Measurements from ENCODE around the gene DHX38. TPM values are rescaled to one million over a fixed set of nuclear protein-coding genes. Genes with fewer than 3 reads are reported as not detected.

DHX38 gene
- total RNA-seq, 2 donors from 2014 or later = 74.9 to 82.7 TPM

- Mint-ChIP-seq H3K27ac (no peak overlapping the region), H3K36me3 (ENCODE audit: insufficient read depth in 2 of 2) (peaks cover 9 to 41% of the 10 kb centered on the region in 2 donors)
Observed at GRCh38 chr16:72098936-72099335, 5.3 kb downstream of the DHX38 start.

DNA sequence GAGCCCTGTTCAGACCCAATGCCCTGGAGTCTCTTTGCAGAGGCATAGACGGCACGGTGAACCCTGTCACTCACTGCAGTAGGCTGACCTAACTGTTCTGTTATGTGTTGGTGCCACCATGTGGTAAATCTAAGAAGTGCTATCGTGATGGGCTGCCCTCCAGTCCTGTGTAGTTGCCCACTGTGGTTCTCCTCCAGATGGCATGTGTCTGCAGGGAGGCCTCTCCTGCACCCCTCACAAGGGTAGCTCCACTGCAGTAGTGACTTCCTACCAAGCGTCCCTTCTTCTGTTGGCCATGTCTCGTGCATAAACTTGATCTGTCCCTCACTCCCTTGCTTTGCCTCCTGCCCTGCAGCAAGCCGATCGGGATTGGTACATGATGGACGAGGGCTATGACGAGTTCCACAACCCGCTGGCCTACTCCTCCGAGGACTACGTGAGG lies 5.8 kb downstream of the DHX38 start:
- H3K27me3 Mint-ChIP-seq (ENCODE audit: low read depth) = no peaks in the 10 kb centered on the region
- peak; percentile 81 to 85 for ATAC-seq (replicated peaks in 1 of 2)
- H3K9me3 Mint-ChIP-seq = no peaks in the 10 kb centered on the region
- peaks cover 11 to 39% of the 10 kb centered on the region in 2 donors for H3K36me3 Mint-ChIP-seq (ENCODE audit: insufficient read depth in 2 of 2)
- no peak overlapping the region for H3K4me3 Mint-ChIP-seq
- H3K4me1 Mint-ChIP-seq (ENCODE audit: low read depth) = peaks cover 24% of the 10 kb centered on the region
- H3K27ac Mint-ChIP-seq = no peak overlapping the region
- DNase-seq = peak; percentile 50 to 58

More at GRCh38 chr16:72098936-72099335, 5.3 kb downstream of the DHX38 start:
- H3K9me3 Mint-ChIP-seq = no peaks in the 10 kb centered on the region
- no peak overlapping the region for H3K4me3 Mint-ChIP-seq
- DNase-seq (no peak), ATAC-seq (replicated peaks in 1 of 2) (no peak)
- no peaks in the 10 kb centered on the region for H3K27me3 Mint-ChIP-seq (ENCODE audit: low read depth)
- peaks cover 25% of the 10 kb centered on the region for H3K4me1 Mint-ChIP-seq (ENCODE audit: low read depth)

- ATAC-seq (replicated peaks in 1 of 2) (no peak), DNase-seq (no peak)
- H3K4me1 Mint-ChIP-seq (ENCODE audit: low read depth) = peaks cover 6% of the 10 kb centered on the region
- H3K9me3 Mint-ChIP-seq = no peaks in the 10 kb centered on the region
- H3K27ac Mint-ChIP-seq = no peak overlapping the region
- H3K4me3 Mint-ChIP-seq = no peak overlapping the region
- peaks cover 11 to 48% of the 10 kb centered on the region in 2 donors for H3K36me3 Mint-ChIP-seq (ENCODE audit: insufficient read depth in 2 of 2)
- no peaks in the 10 kb centered on the region for H3K27me3 Mint-ChIP-seq (ENCODE audit: low read depth)
Observed at GRCh38 chr16:72101195-72101594, 7.5 kb downstream of the DHX38 start.

DNA sequence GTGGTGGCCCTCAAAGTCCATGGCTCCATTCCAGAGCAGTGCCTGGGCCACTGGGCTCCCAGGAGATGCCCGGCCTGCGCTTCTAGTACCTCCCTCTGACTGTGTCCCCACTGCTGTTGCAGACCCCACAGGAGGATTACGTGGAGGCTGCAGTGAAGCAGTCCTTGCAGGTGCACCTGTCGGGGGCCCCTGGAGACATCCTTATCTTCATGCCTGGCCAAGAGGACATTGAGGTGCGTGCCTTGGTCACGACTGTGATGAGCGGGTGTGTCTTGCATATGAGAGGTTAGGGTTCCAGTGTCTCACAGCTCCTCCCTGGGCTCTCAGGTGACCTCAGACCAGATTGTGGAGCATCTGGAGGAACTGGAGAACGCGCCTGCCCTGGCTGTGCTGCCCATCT lies 11.3 kb downstream of the DHX38 start:
- DNase-seq = no peak
- no peak overlapping the region for H3K4me3 Mint-ChIP-seq
- H3K36me3 Mint-ChIP-seq (ENCODE audit: insufficient read depth in 2 of 2) = peaks cover 9 to 43% of the 10 kb centered on the region in 2 donors
- H3K27me3 Mint-ChIP-seq (ENCODE audit: low read depth) = no peaks in the 10 kb centered on the region
- no peak for ATAC-seq (replicated peaks in 1 of 2)
- H3K9me3 Mint-ChIP-seq = no peaks in the 10 kb centered on the region
- no peak overlapping the region for H3K27ac Mint-ChIP-seq
- H3K4me1 Mint-ChIP-seq (ENCODE audit: low read depth) = no peaks in the 10 kb centered on the region

GRCh38 chr16:72105978-72106377 lies 12.3 kb downstream of the DHX38 start:
- Mint-ChIP-seq H3K4me1 (ENCODE audit: low read depth) (no peaks in the 10 kb centered on the region), H3K27ac (no peak overlapping the region), H3K9me3 (no peaks in the 10 kb centered on the region), H3K4me3 (no peak overlapping the region), H3K27me3 (ENCODE audit: low read depth) (no peaks in the 10 kb centered on the region), H3K36me3 (ENCODE audit: insufficient read depth in 2 of 2) (peaks cover 7 to 44% of the 10 kb centered on the region in 2 donors)
- DNase-seq = no peak
- ATAC-seq (replicated peaks in 1 of 2) = no peak

DNA sequence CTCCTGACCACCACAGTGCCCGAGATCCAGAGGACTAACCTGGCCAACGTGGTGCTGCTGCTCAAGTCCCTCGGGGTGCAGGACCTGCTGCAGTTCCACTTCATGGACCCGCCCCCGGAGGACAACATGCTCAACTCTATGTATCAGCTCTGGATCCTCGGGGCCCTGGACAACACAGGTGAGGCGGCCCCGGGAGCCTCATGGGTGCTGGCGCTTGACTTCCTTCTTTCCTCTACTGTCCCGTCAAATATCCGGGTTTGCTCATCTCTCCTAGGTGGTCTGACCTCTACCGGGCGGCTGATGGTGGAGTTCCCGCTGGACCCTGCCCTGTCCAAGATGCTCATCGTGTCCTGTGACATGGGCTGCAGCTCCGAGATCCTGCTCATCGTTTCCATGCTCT lies 13.7 kb downstream of the DHX38 start:
- DNase-seq (no peak), ATAC-seq (replicated peaks in 1 of 2) (no peak)
- H3K27me3 Mint-ChIP-seq (ENCODE audit: low read depth) = no peaks in the 10 kb centered on the region
- H3K36me3 Mint-ChIP-seq (ENCODE audit: insufficient read depth in 2 of 2) = peaks cover 7 to 37% of the 10 kb centered on the region in 2 donors
- no peaks in the 10 kb centered on the region for H3K4me1 Mint-ChIP-seq (ENCODE audit: low read depth)
- no peaks in the 10 kb centered on the region for H3K9me3 Mint-ChIP-seq
- no peak overlapping the region for H3K27ac Mint-ChIP-seq
- no peak overlapping the region for H3K4me3 Mint-ChIP-seq

GRCh38 chr16:72108353-72109102 lies 14.9 kb downstream of the DHX38 start:
- peaks cover 5 to 29% of the 10 kb centered on the region in 2 donors for H3K36me3 Mint-ChIP-seq (ENCODE audit: insufficient read depth in 2 of 2)
- H3K27ac Mint-ChIP-seq = no peak overlapping the region
- H3K27me3 Mint-ChIP-seq (ENCODE audit: low read depth) = no peaks in the 10 kb centered on the region
- DNase-seq = no peak
- no peaks in the 10 kb centered on the region for H3K9me3 Mint-ChIP-seq
- no peak overlapping the region for H3K4me3 Mint-ChIP-seq
- H3K4me1 Mint-ChIP-seq (ENCODE audit: low read depth) = no peaks in the 10 kb centered on the region
- no peak for ATAC-seq (replicated peaks in 1 of 2)

DNA sequence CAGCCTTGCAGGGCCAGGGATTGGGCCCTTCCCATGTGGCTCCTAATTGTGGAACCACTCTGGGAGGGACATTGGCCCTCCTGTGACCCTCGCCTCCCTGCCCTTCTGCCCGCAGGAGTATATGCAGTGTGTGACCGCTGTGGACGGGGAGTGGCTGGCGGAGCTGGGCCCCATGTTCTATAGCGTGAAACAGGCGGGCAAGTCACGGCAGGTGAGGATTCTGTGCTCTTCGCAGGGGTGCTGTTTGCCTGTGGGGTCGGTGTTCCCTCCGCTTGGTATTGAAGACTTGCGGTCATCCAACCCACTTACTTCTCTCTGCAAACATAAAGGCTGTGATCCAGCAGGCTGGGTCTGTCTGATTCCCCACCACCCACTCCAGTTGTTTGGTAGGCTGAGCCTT lies 15.7 kb downstream of the DHX38 start:
- Mint-ChIP-seq H3K27ac (no peak overlapping the region), H3K4me1 (ENCODE audit: low read depth) (no peaks in the 10 kb centered on the region), H3K9me3 (no peaks in the 10 kb centered on the region), H3K27me3 (ENCODE audit: low read depth) (no peaks in the 10 kb centered on the region), H3K36me3 (ENCODE audit: insufficient read depth in 2 of 2) (peaks cover 3 to 28% of the 10 kb centered on the region in 2 donors), H3K4me3 (no peak overlapping the region)
- ATAC-seq (replicated peaks in 1 of 2) (no peak), DNase-seq (no peak)

- ATAC-seq (replicated peaks in 1 of 2) (no peak), DNase-seq (no peak)
- Mint-ChIP-seq H3K27me3 (ENCODE audit: low read depth) (no peaks in the 10 kb centered on the region), H3K9me3 (no peaks in the 10 kb centered on the region), H3K4me3 (no peak overlapping the region), H3K4me1 (ENCODE audit: low read depth) (no peaks in the 10 kb centered on the region), H3K27ac (no peak overlapping the region), H3K36me3 (ENCODE audit: insufficient read depth in 2 of 2) (peaks cover 3 to 28% of the 10 kb centered on the region in 2 donors)
Observed at GRCh38 chr16:72109966-72110530, 16.4 kb downstream of the DHX38 start.

DNA sequence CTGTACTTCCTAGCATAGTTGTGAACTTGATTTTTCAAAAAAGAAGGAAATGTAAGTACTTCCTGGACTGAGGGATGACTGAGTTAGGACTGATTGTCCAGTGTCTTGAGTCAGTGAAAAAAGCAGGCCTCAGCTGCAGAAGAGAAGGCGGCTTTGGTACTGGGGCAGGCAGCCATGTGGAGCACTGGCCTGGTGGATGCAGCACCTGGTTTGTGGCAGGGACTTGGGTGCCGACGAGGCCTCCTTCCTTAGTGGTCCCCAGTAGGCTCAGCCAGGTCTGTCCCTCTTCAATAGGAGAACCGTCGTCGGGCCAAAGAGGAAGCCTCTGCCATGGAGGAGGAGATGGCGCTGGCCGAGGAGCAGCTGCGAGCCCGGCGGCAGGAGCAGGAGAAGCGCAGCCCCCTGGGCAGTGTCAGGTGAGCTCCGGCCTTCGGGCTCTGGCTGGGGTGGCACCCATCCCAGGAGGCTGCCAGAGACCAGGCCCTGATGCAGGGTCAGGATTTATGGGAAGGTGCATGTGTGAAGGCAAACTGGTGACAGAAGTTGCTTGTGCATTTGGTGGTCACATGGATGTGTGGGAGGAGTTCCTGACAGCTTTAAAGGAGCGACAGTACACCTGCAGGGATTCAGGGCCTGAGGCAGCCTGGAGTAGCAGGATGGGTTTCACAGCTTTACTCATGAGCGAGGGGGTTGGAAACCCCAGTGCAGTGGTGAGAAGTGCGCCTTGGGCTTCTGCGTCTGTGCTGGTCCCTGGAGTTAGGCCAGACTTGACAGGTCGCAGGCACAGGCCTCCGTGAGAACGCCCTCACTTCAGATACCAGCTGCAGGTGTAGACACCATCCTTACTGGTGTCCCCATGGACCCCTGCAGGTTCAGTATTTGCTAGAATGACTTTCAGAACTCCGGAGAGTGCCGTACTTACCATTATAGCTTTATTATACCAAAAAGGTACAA lies 17.3 kb downstream of the DHX38 start:
- DNase-seq (no peak), ATAC-seq (replicated peaks in 1 of 2) (no peak)
- Mint-ChIP-seq H3K4me3 (no peak overlapping the region), H3K36me3 (ENCODE audit: insufficient read depth in 2 of 2) (peaks cover 3 to 19% of the 10 kb centered on the region in 2 donors), H3K27me3 (ENCODE audit: low read depth) (no peaks in the 10 kb centered on the region), H3K4me1 (ENCODE audit: low read depth) (no peaks in the 10 kb centered on the region), H3K9me3 (no peaks in the 10 kb centered on the region), H3K27ac (no peak overlapping the region)

- H3K9me3 Mint-ChIP-seq = no peaks in the 10 kb centered on the region
- H3K4me3 Mint-ChIP-seq = no peak overlapping the region
- no peaks in the 10 kb centered on the region for H3K4me1 Mint-ChIP-seq (ENCODE audit: low read depth)
- peaks cover 0 to 19% of the 10 kb centered on the region in 2 donors for H3K36me3 Mint-ChIP-seq (ENCODE audit: insufficient read depth in 2 of 2)
- ATAC-seq (replicated peaks in 1 of 2) (peak in 1 of 2 donors; percentile 28), DNase-seq (no peak)
- H3K27me3 Mint-ChIP-seq (ENCODE audit: low read depth) = no peaks in the 10 kb centered on the region
- no peak overlapping the region for H3K27ac Mint-ChIP-seq
Observed at GRCh38 chr16:72111657-72112451, 18.2 kb downstream of the DHX38 start.

- Mint-ChIP-seq H3K27ac (no peak overlapping the region), H3K27me3 (ENCODE audit: low read depth) (no peaks in the 10 kb centered on the region), H3K4me3 (no peak overlapping the region), H3K36me3 (ENCODE audit: insufficient read depth in 2 of 2) (peaks cover 0 to 16% of the 10 kb centered on the region in 2 donors), H3K4me1 (ENCODE audit: low read depth) (no peaks in the 10 kb centered on the region), H3K9me3 (no peaks in the 10 kb centered on the region)
- DNase-seq = no peak
- ATAC-seq (replicated peaks in 1 of 2) = no peak
Observed at GRCh38 chr16:72112452-72112792, 18.8 kb downstream of the DHX38 start.
